ENCODE data around the gene MMP24. TPM values are rescaled to one million over a fixed set of nuclear protein-coding genes. Genes with fewer than 3 reads are reported as not detected.

Gene MMP24
- total RNA-seq, 1 donor from 2014 or later, result not detected

DNA sequence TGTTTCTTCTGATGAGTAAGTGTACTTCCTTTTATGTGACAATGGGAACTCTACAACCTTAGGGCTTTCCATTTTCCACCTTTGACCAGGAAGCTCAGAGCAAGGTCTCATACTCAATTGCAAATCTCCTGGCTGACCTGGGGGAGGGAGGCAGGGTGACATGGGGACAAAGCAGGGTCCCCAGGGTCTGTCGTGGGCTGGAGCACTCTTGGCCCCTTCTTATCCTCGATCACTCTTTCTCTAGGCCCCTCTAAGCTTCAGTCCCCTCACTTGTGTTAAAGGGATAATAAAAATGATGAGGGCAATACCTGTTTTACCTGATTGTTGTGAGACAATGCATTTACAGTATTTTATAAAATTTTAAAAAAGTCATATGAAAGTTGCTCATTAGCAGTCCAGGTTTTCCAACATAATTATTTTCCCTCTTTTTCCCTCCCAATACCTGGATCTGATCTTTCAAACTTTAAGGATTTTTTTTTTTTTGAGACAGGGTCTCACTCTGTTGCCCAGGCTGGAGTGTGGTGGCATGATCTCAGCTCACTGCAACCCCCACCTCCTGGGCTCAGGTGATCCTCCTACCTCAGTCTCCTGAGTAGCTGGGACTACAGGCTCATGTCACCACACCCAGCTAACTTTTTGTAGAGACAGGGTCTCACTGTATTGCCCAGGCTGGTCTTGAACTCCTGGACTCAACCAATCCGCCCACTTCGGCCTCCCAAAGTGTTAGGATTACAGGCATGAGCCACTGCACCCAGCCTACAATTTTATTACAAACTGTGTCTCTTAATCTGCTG lies 74.2 kb downstream of the MMP24 start:
- TF ChIP-seq, protein P1, sequence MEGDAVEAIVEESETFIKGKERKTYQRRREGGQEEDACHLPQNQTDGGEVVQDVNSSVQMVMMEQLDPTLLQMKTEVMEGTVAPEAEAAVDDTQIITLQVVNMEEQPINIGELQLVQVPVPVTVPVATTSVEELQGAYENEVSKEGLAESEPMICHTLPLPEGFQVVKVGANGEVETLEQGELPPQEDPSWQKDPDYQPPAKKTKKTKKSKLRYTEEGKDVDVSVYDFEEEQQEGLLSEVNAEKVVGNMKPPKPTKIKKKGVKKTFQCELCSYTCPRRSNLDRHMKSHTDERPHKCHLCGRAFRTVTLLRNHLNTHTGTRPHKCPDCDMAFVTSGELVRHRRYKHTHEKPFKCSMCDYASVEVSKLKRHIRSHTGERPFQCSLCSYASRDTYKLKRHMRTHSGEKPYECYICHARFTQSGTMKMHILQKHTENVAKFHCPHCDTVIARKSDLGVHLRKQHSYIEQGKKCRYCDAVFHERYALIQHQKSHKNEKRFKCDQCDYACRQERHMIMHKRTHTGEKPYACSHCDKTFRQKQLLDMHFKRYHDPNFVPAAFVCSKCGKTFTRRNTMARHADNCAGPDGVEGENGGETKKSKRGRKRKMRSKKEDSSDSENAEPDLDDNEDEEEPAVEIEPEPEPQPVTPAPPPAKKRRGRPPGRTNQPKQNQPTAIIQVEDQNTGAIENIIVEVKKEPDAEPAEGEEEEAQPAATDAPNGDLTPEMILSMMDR (IDR thresholded peaks at IDR 0.05), result no peak
- intact Hi-C loops (cut with micrococcal nuclease), result no loop called here
- no peaks in the 10 kb centered on the region for H3K27me3 Mint-ChIP-seq
- CTCF ChIA-PET, result no interaction called here
- no peak overlapping the region for H3K27ac Mint-ChIP-seq
- peaks cover 7% of the 10 kb centered on the region for H3K4me1 Mint-ChIP-seq
- no peak for ATAC-seq (ENCODE audit: low read depth)
- no peak overlapping the region for H3K4me3 Mint-ChIP-seq
- POLR2A ChIA-PET, result interaction anchor here (0.6 kb wide), 1 partner anchor 145 kb away, joined by 3 read pairs; no protein-coding TSS in a partner anchor
- peaks cover 5% of the 10 kb centered on the region for H3K36me3 Mint-ChIP-seq (ENCODE audit: low read depth)
- DNase-seq, result no peak
- no peaks in the 10 kb centered on the region for H3K9me3 Mint-ChIP-seq

DNA sequence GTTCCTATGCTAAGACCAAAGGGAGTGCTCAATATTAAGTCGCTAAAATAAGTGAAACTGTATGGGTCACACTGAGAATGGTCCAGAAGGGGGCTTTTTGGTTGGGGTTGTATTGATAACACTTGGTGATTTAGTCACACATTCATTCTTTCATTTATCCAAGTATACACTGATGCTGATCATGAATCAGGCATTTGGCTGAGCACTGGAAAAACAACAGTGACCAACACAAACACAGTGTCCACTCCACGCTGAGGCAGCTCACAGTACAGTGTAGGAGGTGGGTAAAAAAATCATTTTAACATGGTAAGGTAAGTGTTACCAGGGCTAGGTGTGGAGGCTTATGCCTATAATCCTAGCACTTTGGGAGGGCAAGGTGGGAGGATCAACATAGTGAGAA lies 74.9 kb downstream of the MMP24 start:
- H3K36me3 Mint-ChIP-seq (ENCODE audit: low read depth), result peaks cover 12% of the 10 kb centered on the region
- ATAC-seq (ENCODE audit: low read depth), result no peak
- no peaks in the 10 kb centered on the region for H3K27me3 Mint-ChIP-seq
- ChIA-PET CTCF (no interaction called here), POLR2A (no interaction called here)
- no peak for DNase-seq
- no peak overlapping the region for H3K27ac Mint-ChIP-seq
- H3K9me3 Mint-ChIP-seq, result no peaks in the 10 kb centered on the region
- TF ChIP-seq, protein P1 (IDR thresholded peaks at IDR 0.05), result no peak
- H3K4me1 Mint-ChIP-seq, result peaks cover 11% of the 10 kb centered on the region
- intact Hi-C loops (cut with micrococcal nuclease), result no loop called here
- no peak overlapping the region for H3K4me3 Mint-ChIP-seq

DNA sequence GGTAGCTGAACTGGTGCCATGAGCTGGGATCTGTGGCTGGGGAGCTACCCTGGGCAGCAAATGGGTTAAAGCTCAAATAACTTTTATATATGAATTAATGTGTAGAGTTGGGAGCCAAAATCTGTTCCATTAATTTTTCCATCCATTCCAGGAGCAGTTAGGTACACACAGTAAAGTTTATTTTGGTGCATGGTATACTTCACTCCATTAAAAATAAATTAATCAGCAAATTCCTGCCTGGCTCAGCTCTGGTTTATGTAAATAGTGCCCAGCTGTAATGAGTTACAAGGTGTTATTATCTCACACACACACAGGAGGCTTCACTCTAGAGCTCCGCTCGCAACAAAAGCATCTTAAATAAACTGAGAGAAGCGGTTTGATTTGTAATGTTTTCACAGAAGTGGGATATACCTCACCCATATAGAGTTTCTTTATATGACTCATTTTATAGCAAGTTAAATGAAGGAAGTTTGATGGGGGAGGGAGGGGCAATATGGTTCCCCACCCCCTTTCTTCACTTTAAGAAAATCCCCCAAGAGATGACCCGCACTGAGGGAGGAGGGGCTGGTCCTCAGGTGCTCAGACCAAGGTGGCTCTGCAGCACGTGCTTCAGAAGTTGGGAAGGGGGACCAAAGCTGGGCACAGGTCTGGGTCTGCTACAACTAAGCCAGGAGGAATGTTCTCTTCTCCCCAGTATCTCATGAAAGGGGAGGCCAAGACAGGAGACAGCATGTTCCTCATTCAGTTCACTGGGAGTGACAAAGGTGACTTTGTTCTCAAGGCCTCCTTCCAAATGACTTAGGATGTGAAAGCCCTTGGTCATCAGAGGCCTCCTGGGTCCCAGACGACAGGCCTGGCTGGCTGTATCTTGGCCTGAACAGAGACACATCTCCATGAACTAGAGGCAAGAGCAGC lies 76.2 kb downstream of the MMP24 start:
- ATAC-seq (ENCODE audit: low read depth) (no peak), DNase-seq (no peak)
- Mint-ChIP-seq H3K36me3 (ENCODE audit: low read depth) (peaks cover 16% of the 10 kb centered on the region), H3K4me3 (no peak overlapping the region), H3K9me3 (no peaks in the 10 kb centered on the region), H3K27ac (no peak overlapping the region), H3K4me1 (peaks cover 11% of the 10 kb centered on the region), H3K27me3 (no peaks in the 10 kb centered on the region)
- intact Hi-C loops (cut with micrococcal nuclease), result loop anchor here (1.0 to 2.0 kb wide), 3 partner anchors 18 to 137 kb away; partner anchors contain the start of gene EIF6
- ChIA-PET POLR2A (interaction anchor here (0.6 to 1.1 kb wide), 2 partner anchors 19 to 511 kb away, joined by 3 to 10 read pairs; no protein-coding TSS in a partner anchor), CTCF (interaction anchor here (1.0 to 2.4 kb wide), 8 partner anchors 7 to 144 kb away, joined by 3 to 14 read pairs (median 4); partner anchors contain the start of gene MMP24OS)
- TF ChIP-seq, protein P1 (IDR thresholded peaks at IDR 0.05), result no peak

DNA sequence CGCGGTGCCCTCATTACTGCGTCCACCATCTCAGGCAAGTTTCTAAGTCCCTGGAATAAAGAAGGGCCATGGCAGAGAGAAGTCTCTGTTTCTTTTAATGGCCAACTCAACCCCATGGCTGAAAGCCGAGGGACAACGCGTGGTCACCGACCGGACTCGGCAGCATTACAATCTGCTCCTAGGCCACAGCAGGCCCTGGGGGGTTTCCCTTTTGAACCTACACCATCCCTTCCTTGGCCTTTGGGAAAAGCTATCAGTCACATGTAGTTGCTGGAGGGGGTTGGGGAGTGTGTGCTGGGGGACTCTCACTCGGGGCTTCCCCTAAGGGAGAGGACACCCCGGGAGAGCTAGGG lies 76.9 kb downstream of the MMP24 start:
- ChIA-PET POLR2A (interaction anchor here (0.6 to 1.1 kb wide), 2 partner anchors 19 to 511 kb away, joined by 3 to 10 read pairs; no protein-coding TSS in a partner anchor), CTCF (interaction anchor here (0.7 to 2.4 kb wide), 11 partner anchors 8 to 392 kb away, joined by 3 to 14 read pairs (median 3); no protein-coding TSS in a partner anchor)
- ATAC-seq (ENCODE audit: low read depth), result no peak
- no peaks in the 10 kb centered on the region for H3K27me3 Mint-ChIP-seq
- intact Hi-C loops (cut with micrococcal nuclease), result loop anchor here (1.0 to 2.0 kb wide), 3 partner anchors 19 to 136 kb away; partner anchors contain the start of gene EIF6
- H3K27ac Mint-ChIP-seq, result no peak overlapping the region
- H3K4me3 Mint-ChIP-seq, result no peak overlapping the region
- peaks cover 11% of the 10 kb centered on the region for H3K4me1 Mint-ChIP-seq
- H3K36me3 Mint-ChIP-seq (ENCODE audit: low read depth), result peaks cover 16% of the 10 kb centered on the region
- no peaks in the 10 kb centered on the region for H3K9me3 Mint-ChIP-seq
- TF ChIP-seq, protein P1 (IDR thresholded peaks at IDR 0.05), result no peak
- no peak for DNase-seq
